HG02870 (cell line): ENCODE results near the gene LDLR.
"Not testable (repeated sequence)": the region's sequence is repeated elsewhere in the genome, so short reads cannot be mapped to it uniquely, and the experiment has no call there.

Source experiments
- ATAC-seq: cut with Tn5 transposase; IDR thresholded peaks from one replicate; pipeline ENCODE4 v1.9.1; 2021; ENCODE audit warnings: mild to moderate bottlenecking, moderate library complexity; ENCODE audit not compliant: unreplicated experiment

LDLR gene

GRCh38 chr19:11103667-11104066 lies 14.4 kb downstream of the LDLR start:
- ATAC-seq: not testable (repeated sequence)

GRCh38 chr19:11105014-11105636 lies 15.9 kb downstream of the LDLR start:
- no peak for ATAC-seq

GRCh38 chr19:11106477-11106876 lies 17.2 kb downstream of the LDLR start:
- no peak for ATAC-seq

GRCh38 chr19:11108746-11109145 lies 19.5 kb downstream of the LDLR start:
- no peak for ATAC-seq

- no peak for ATAC-seq
Observed at GRCh38 chr19:11111117-11111770, 22.0 kb downstream of the LDLR start.

- no peak for ATAC-seq
Observed at GRCh38 chr19:11111771-11112144, 22.5 kb downstream of the LDLR start.

- no peak for ATAC-seq
Observed at GRCh38 chr19:11113140-11113708, 24.0 kb downstream of the LDLR start.

GRCh38 chr19:11115042-11115441 lies 25.8 kb downstream of the LDLR start:
- ATAC-seq: no peak

- ATAC-seq: no peak
Observed at GRCh38 chr19:11115895-11116446, 26.7 kb downstream of the LDLR start.

- ATAC-seq: no peak
Observed at GRCh38 chr19:11116507-11116906, 27.2 kb downstream of the LDLR start.

- not testable (repeated sequence) for ATAC-seq
Observed at GRCh38 chr19:11121963-11122362, 32.7 kb downstream of the LDLR start.

GRCh38 chr19:11123114-11123513 lies 33.9 kb downstream of the LDLR start:
- no peak for ATAC-seq

- ATAC-seq: not testable (repeated sequence)
Observed at GRCh38 chr19:11124157-11124556, 34.9 kb downstream of the LDLR start.

- ATAC-seq: no peak
Observed at GRCh38 chr19:11125994-11126685, 36.9 kb downstream of the LDLR start.

- ATAC-seq: no peak
Observed at GRCh38 chr19:11127905-11128304, 38.6 kb downstream of the LDLR start.

- ATAC-seq: no peak
Observed at GRCh38 chr19:11130824-11131455, 41.7 kb downstream of the LDLR start.

- no peak for ATAC-seq
Observed at GRCh38 chr19:11131471-11131870, 42.2 kb downstream of the LDLR start.

- no peak for ATAC-seq
Observed at GRCh38 chr19:11136400-11137101, 47.3 kb downstream of the LDLR start.

GRCh38 chr19:11137542-11138384 lies 48.5 kb downstream of the LDLR start:
- ATAC-seq: no peak
